HCT116 (cell line): ENCODE measurements around the gene RXRA. TPM values are rescaled to one million over a fixed set of nuclear protein-coding genes. Genes with fewer than 3 reads are reported as not detected.

Experiments
- ATAC-seq: fragments of 200-7000 bp; cut with Tn5 transposase; 2 replicates; pipeline ENCODE4 v1.9.1; 2020; ENCODE audit warnings: mild to moderate bottlenecking, moderate library complexity
- BruUV-seq: library from RNA; stranded (reverse); fragments of 400-500 nt; replicated peaks from 2 replicates; lab custom pipeline; 2021; lab: Mats Ljungman, UMichigan
- CTCF ChIA-PET: fragments of 300-600 bp; sonication (Branson Sonifier 250); formaldehyde crosslinking; loops from one replicate; lab custom pipeline; 2021; ENCODE audit warnings: antibody characterized with exemption; lab: Charles Lee
- POLR2A ChIA-PET: fragments of 300-600, 350-600 bp; sonication (Branson Sonifier 250); formaldehyde crosslinking; loops from one replicate; lab custom pipeline; 2021; ENCODE audit warnings: antibody characterized with exemption; lab: Charles Lee
- RAD21 ChIA-PET, 2 experiments: fragments of 300-600 bp; sonication (Branson Sonifier 250); formaldehyde crosslinking; loops; one replicate each; lab custom pipeline; 2023; ENCODE audit warnings: low total read pairs in 2 of 2; ENCODE audit not compliant: uncharacterized antibody in 2 of 2, unreplicated experiment in 2 of 2, low non-redundant PET in 1 of 2; lab: Charles Lee
- DNase-seq: peaks from one replicate; pipeline ENCODE4 v3.0.0-alpha.2; 2010; ENCODE audit warnings: low read depth, low spot score
- H2AFZ ChIP-seq: fragments of 200-600 bp; shearing (Covaris generic), sonication (generic); 2 replicates; pipeline ENCODE4 v1.6.1; 2017; ENCODE audit warnings: low read depth, mixed run types, mixed read lengths, antibody characterized with exemption, low read length; ENCODE audit not compliant: poor library complexity, severe bottlenecking
- H3K27ac ChIP-seq: 2 replicates; pipeline ENCODE4 v1.5.1; 2012; ENCODE audit warnings: low read depth, low read length
- H3K27me3 ChIP-seq: fragments of 200-600 bp; sonication (generic); 2 replicates; pipeline ENCODE4 v1.6.1; 2016; ENCODE audit warnings: mixed run types, low read length, mixed read lengths; ENCODE audit not compliant: insufficient read depth
- H3K36me3 ChIP-seq, 2 experiments: fragments of 200-500 bp in 1 of 2; fragments of 200-600 bp in 1 of 2; sonication (Bioruptor generic) in 1 of 2; sonication (generic) in 1 of 2; 2 replicates each; pipeline versions ENCODE4 v1.5.1 to v1.6.1; 2014 to 2016; ENCODE audit warnings: low read length in 2 of 2, inconsistent platforms in 1 of 2, mixed read lengths in 1 of 2, mixed run types in 1 of 2; ENCODE audit not compliant: insufficient read depth in 2 of 2, control insufficient read depth in 1 of 2
- H3K4me1 ChIP-seq, 2 experiments: fragments of 200-600 bp in 1 of 2; sonication (generic) in 1 of 2; 2 replicates each; pipeline versions ENCODE4 v1.5.1 to v1.6.1; 2012 to 2017; ENCODE audit warnings: low read length in 2 of 2, inconsistent platforms in 1 of 2, mild to moderate bottlenecking in 1 of 2, mixed read lengths in 1 of 2, mixed run types in 1 of 2, moderate library complexity in 1 of 2; ENCODE audit not compliant: insufficient read depth in 2 of 2, control insufficient read depth in 1 of 2
- H3K4me2 ChIP-seq: fragments of 200-600 bp; sonication (generic); 2 replicates; pipeline ENCODE4 v1.6.1; 2017; ENCODE audit warnings: mixed run types, low read length, mixed read lengths
- H3K4me3 ChIP-seq, 2 experiments: fragments of 200-600 bp in 1 of 2; sonication (generic) in 1 of 2; replicated peaks in 1 of 2; 2 replicates each; pipeline ENCODE4 v1.5.1; 2011 to 2016; ENCODE audit warnings: low read length in 2 of 2, control low read depth in 1 of 2, low read depth in 1 of 2, mild to moderate bottlenecking in 1 of 2, mixed read lengths in 1 of 2, mixed run types in 1 of 2
- H3K79me2 ChIP-seq: fragments of 200-600 bp; sonication (generic); 2 replicates; pipeline ENCODE4 v1.6.1; 2017; ENCODE audit warnings: mild to moderate bottlenecking, mixed run types, low read length, moderate library complexity, mixed read lengths; ENCODE audit not compliant: insufficient read depth
- H3K9ac ChIP-seq: fragments of 200-600 bp; sonication (generic); 2 replicates; pipeline ENCODE4 v1.6.1; 2016; ENCODE audit warnings: low read length, mixed read lengths
- H3K9me2 ChIP-seq: fragments of 200-600 bp; sonication (generic), shearing (Covaris generic); 2 replicates; pipeline ENCODE4 v1.6.1; 2017; ENCODE audit warnings: mixed run types, mild to moderate bottlenecking, moderate library complexity; ENCODE audit not compliant: insufficient read depth
- H3K9me3 ChIP-seq, 2 experiments: fragments of 200-500 bp in 1 of 2; fragments of 200-600 bp in 1 of 2; sonication (Bioruptor generic) in 1 of 2; sonication (generic) in 1 of 2; 2 replicates each; pipeline ENCODE4 v1.6.1; 2014 to 2017; ENCODE audit warnings: low read length in 2 of 2, mixed read lengths in 2 of 2, inconsistent platforms in 1 of 2, low read depth in 1 of 2, mild to moderate bottlenecking in 1 of 2, mixed run types in 1 of 2, moderate library complexity in 1 of 2; ENCODE audit not compliant: control insufficient read depth in 1 of 2, insufficient read depth in 1 of 2
- H4K20me1 ChIP-seq: fragments of 200-600 bp; sonication (generic), shearing (Covaris generic); 2 replicates; pipeline ENCODE4 v1.6.1; 2017; ENCODE audit warnings: mixed run types, mild to moderate bottlenecking, moderate library complexity; ENCODE audit not compliant: insufficient read depth
- ATF3 ChIP-seq: IDR thresholded peaks from 2 replicates; pipeline ENCODE4 v1.6.1; 2012
- CBX3 ChIP-seq: IDR thresholded peaks from 2 replicates; pipeline ENCODE4 v1.6.1; 2012; ENCODE audit warnings: low read depth
- CEBPB ChIP-seq: IDR thresholded peaks from 2 replicates; pipeline ENCODE4 v1.6.1; 2012; ENCODE audit warnings: low read depth
- ELF1 ChIP-seq: IDR thresholded peaks from 2 replicates; pipeline ENCODE4 v1.6.1; 2012; ENCODE audit warnings: low read depth, borderline replicate concordance
- EZH2 ChIP-seq: fragments of 200-600 bp; sonication (generic); IDR thresholded peaks from 2 replicates; pipeline ENCODE4 v1.6.1; 2017; ENCODE audit warnings: antibody characterized with exemption, mixed run types
- FOSL1 ChIP-seq: IDR thresholded peaks from 2 replicates; pipeline ENCODE4 v1.6.1; 2012; ENCODE audit warnings: low read depth
- JUND ChIP-seq: IDR thresholded peaks from 2 replicates; pipeline ENCODE4 v1.6.1; 2012
- REST ChIP-seq: IDR thresholded peaks from 2 replicates; pipeline ENCODE4 v1.6.1; 2012; ENCODE audit warnings: low read depth
- SIN3A ChIP-seq: IDR thresholded peaks from 2 replicates; pipeline ENCODE4 v1.6.1; 2012; ENCODE audit warnings: low read depth
- SRF ChIP-seq: IDR thresholded peaks from 2 replicates; pipeline ENCODE4 v1.6.1; 2012; ENCODE audit warnings: low read depth
- YY1 ChIP-seq: IDR thresholded peaks from 2 replicates; pipeline ENCODE4 v1.6.1; 2011; ENCODE audit warnings: low read length, low read depth, moderate library complexity, mild to moderate bottlenecking; ENCODE audit not compliant: insufficient replicate concordance; ENCODE audit errors: extremely low read depth
- ZNF274 ChIP-seq: fragments of 200-500 bp; sonication (Bioruptor generic); IDR thresholded peaks from 2 replicates; pipeline ENCODE4 v1.6.1; 2014; ENCODE audit warnings: mild to moderate bottlenecking, low read depth, low read length, inconsistent platforms
- intact Hi-C: fragments of 100-400 bp; cut with micrococcal nuclease; formaldehyde crosslinking; loops from 2 replicates; pipeline ENCODE4 v1.10.0; 2022
- total RNA-seq: library from RNA; stranded (reverse); gene quantifications from one replicate; pipeline ENCODE4 v1.2.1, GENCODE V29; 2021; ENCODE audit not compliant: unreplicated experiment

The RXRA gene
- total RNA-seq, 1 experiment from 2014 or later, result 43.9 TPM

GRCh38 chr9:134485653-134486052 lies 159.4 kb downstream of the RXRA start:
- Histone ChIP-seq H3K27ac (no peak overlapping the region), H3K9ac (no peak overlapping the region), H3K4me3 (no peak overlapping the region), H3K9me3 (no peaks in the 10 kb centered on the region), H3K79me2 (no peaks in the 10 kb centered on the region), H3K4me2 (no peak overlapping the region), H4K20me1 (no peaks in the 10 kb centered on the region), H3K27me3 (0 out of 2 replicates have a peak, but pooled peaks cover 3% of the 10 kb centered on the region), H3K9me2 (no peaks in the 10 kb centered on the region), H2AFZ (no peak overlapping the region), H3K36me3 (no peaks in the 10 kb centered on the region), H3K4me1 (no peaks in the 10 kb centered on the region)
- ATAC-seq (no peak), DNase-seq (no peak)
- TF ChIP-seq JUND, result no peak
- TF ChIP-seq FOSL1, result no peak
- TF ChIP-seq SRF, result no peak
- TF ChIP-seq ELF1, result no peak
- no peak for TF ChIP-seq ZNF274
- no peak for TF ChIP-seq CEBPB
- no peak for TF ChIP-seq SIN3A
- no peak for TF ChIP-seq CBX3
- TF ChIP-seq ATF3, result no peak
- TF ChIP-seq REST, result no peak
- no peak for TF ChIP-seq EZH2
- no peak for TF ChIP-seq YY1
- intact Hi-C loops, result no loop called here
- BruUV-seq, result no TSS peak
- ChIA-PET CTCF (no interaction called here), POLR2A (no interaction called here), RAD21 (no interaction called here)
